Left lung (tissue), 10 donors: ENCODE measurements around the gene SERPINA1. TPM values are rescaled to one million over a fixed set of nuclear protein-coding genes. Genes with fewer than 3 reads are reported as not detected.

Experiments used
- ATAC-seq: fragments of 200-7000 bp; cut with Tn5 transposase; one replicate; pipeline ENCODE4 v1.9.1; 2020; ENCODE audit warnings: moderate library complexity
- DNase-seq, 4 donors: peaks; one replicate each; pipeline ENCODE4 v3.0.0-alpha.2; 2013 to 2020
- H3K27ac ChIP-seq, 2 donors: fragments of 200-600 bp; sonication (generic) in 1 of 2; one replicate each; pipeline versions ENCODE4 v1.5.0 to v1.8.0; 2020 to 2021
- H3K27me3 ChIP-seq, 2 donors: fragments of 200-600 bp; sonication (generic) in 1 of 2; one replicate each; pipeline versions ENCODE4 v1.5.0 to v1.8.0; 2020 to 2021
- H3K36me3 ChIP-seq, 2 donors: fragments of 200-600 bp; sonication (generic) in 1 of 2; one replicate each; pipeline versions ENCODE4 v1.5.0 to v1.8.0; 2020 to 2021
- H3K4me1 ChIP-seq, 2 donors: fragments of 200-600 bp; one replicate each; pipeline ENCODE4 v1.8.0; 2021
- H3K4me3 ChIP-seq, 2 donors: fragments of 200-600 bp; sonication (generic) in 1 of 2; one replicate each; pipeline versions ENCODE4 v1.5.0 to v1.8.0; 2020 to 2021; ENCODE audit warnings: mild to moderate bottlenecking in 1 of 2
- H3K9me3 ChIP-seq, 2 donors: fragments of 200-600 bp; sonication (generic) in 1 of 2; one replicate each; pipeline versions ENCODE4 v1.5.0 to v1.8.0; 2020 to 2021
- CTCF ChIP-seq, 2 donors: fragments of 200-600 bp; sonication (generic) in 1 of 2; IDR thresholded peaks; one replicate each; pipeline versions ENCODE4 v1.5.0 to v1.8.0; 2021; ENCODE audit warnings: antibody characterized with exemption in 2 of 2
- intact Hi-C, 2 donors: fragments of 100-400 bp; cut with DNase I; formaldehyde crosslinking; loops; one replicate each; pipeline versions ENCODE4 v1.11.2 to v1.14.2; 2022
- polyA plus RNA-seq, 6 donors: library from polyadenylated mRNA; unstranded; fragments of 120-200 nt; gene quantifications; one replicate each; pipeline ENCODE4 v1.2.1, GENCODE V29; 2013; ENCODE audit not compliant: insufficient read length in 6 of 6
- total RNA-seq, 2 donors: library from RNA; stranded (reverse); fragmentation: NEBNext Ultra II Directional; extraction: Animal tissue kit (Norgen Biotek cat#: 25700); gene quantifications; one replicate each; pipeline ENCODE4 v1.2.1, GENCODE V29; 2021
- donor health status: DM: no; HTN: yes; CAD: no.
- donor health status: DM: no; HTN: no; CAD: no.

SERPINA1 gene
- total and polyA plus RNA-seq, 8 donors: 5.1 to 1,514 (median 8.5) TPM

- Histone ChIP-seq H3K4me1 (peaks cover 0 to 4% of the 10 kb centered on the region in 2 donors), H3K4me3 (no peak overlapping the region), H3K27me3 (no peaks in the 10 kb centered on the region), H3K9me3 (no peaks in the 10 kb centered on the region), H3K27ac (no peak overlapping the region), H3K36me3 (no peaks in the 10 kb centered on the region)
- ATAC-seq (no peak), DNase-seq (no peak)
- intact Hi-C loops: no loop called here
- TF ChIP-seq CTCF (IDR thresholded peaks at IDR 0.05): no peak
These were observed 16.2 kb upstream of the SERPINA1 start for GRCh38 chr14:94404561-94404960.

GRCh38 chr14:94403312-94403932 is 15.0 kb upstream of the SERPINA1 start:
- intact Hi-C loops: no loop called here
- ATAC-seq: no peak
- H3K9me3 ChIP-seq: no peaks in the 10 kb centered on the region

GRCh38 chr14:94401083-94401482 is 12.7 kb upstream of the SERPINA1 start:
- ATAC-seq (no peak), DNase-seq (no peak)
- H3K27me3 ChIP-seq: no peaks in the 10 kb centered on the region
- no peak overlapping the region for H3K27ac ChIP-seq
- no peaks in the 10 kb centered on the region for H3K9me3 ChIP-seq
- peaks cover 0 to 17% of the 10 kb centered on the region in 2 donors for H3K4me1 ChIP-seq
- no peak for TF ChIP-seq CTCF (IDR thresholded peaks at IDR 0.05)
- intact Hi-C loops: no loop called here
- H3K36me3 ChIP-seq: no peaks in the 10 kb centered on the region
- no peak overlapping the region for H3K4me3 ChIP-seq

More at GRCh38 chr14:94403312-94403932, 15.0 kb upstream of the SERPINA1 start:
- no peak for DNase-seq
- no peak overlapping the region for H3K4me3 ChIP-seq
- H3K27me3 ChIP-seq: no peaks in the 10 kb centered on the region
- TF ChIP-seq CTCF (IDR thresholded peaks at IDR 0.05): no peak
- H3K4me1 ChIP-seq: peaks cover 0 to 8% of the 10 kb centered on the region in 2 donors
- H3K36me3 ChIP-seq: no peaks in the 10 kb centered on the region
- no peak overlapping the region for H3K27ac ChIP-seq

GRCh38 chr14:94400422-94400841 is 12.0 kb upstream of the SERPINA1 start:
- no peak for ATAC-seq
- H3K4me1 ChIP-seq: peaks cover 0 to 23% of the 10 kb centered on the region in 2 donors
- TF ChIP-seq CTCF (IDR thresholded peaks at IDR 0.05): no peak

GRCh38 chr14:94398536-94398935 is 10.1 kb upstream of the SERPINA1 start:
- Histone ChIP-seq H3K4me1 (peaks cover 0 to 40% of the 10 kb centered on the region in 2 donors), H3K27ac (no peak overlapping the region), H3K9me3 (no peaks in the 10 kb centered on the region), H3K27me3 (no peaks in the 10 kb centered on the region), H3K4me3 (no peak overlapping the region), H3K36me3 (no peaks in the 10 kb centered on the region)
- no peak for TF ChIP-seq CTCF (IDR thresholded peaks at IDR 0.05)
- ATAC-seq (no peak), DNase-seq (no peak)
- intact Hi-C loops: no loop called here

More at GRCh38 chr14:94400422-94400841, 12.0 kb upstream of the SERPINA1 start:
- Histone ChIP-seq H3K4me3 (no peak overlapping the region), H3K27ac (no peak overlapping the region), H3K36me3 (no peaks in the 10 kb centered on the region), H3K27me3 (no peaks in the 10 kb centered on the region), H3K9me3 (no peaks in the 10 kb centered on the region)
- DNase-seq: no peak
- intact Hi-C loops: no loop called here
